Cardiac muscle cell (in vitro differentiated cells and primary cell): ENCODE data around the gene ADCY3. TPM values are rescaled to one million over a fixed set of nuclear protein-coding genes. Genes with fewer than 3 reads are reported as not detected.

ENCODE experiments used
- DNase-seq, 2 donors: peaks; one replicate each; pipeline versions ENCODE4 v3.0.0 to v3.0.0-alpha.2; 2010 to 2017; ENCODE audit warnings: low read depth in 1 of 2, low spot score in 1 of 2
- H3K27ac ChIP-seq: fragments of 200-600 bp; sonication (generic); 2 replicates; pipeline ENCODE4 v1.5.1; 2016
- H3K27me3 ChIP-seq: fragments of 200-600 bp; sonication (generic); 2 replicates; pipeline ENCODE4 v1.6.0; 2016; ENCODE audit warnings: control low read depth
- H3K36me3 ChIP-seq: fragments of 200-600 bp; sonication (generic); 2 replicates; pipeline ENCODE4 v1.5.1; 2016; ENCODE audit warnings: control low read depth
- H3K4me1 ChIP-seq: fragments of 200-600 bp; sonication (generic); 2 replicates; pipeline ENCODE4 v1.8.1; 2017; ENCODE audit warnings: low read depth, mild to moderate bottlenecking, mixed run types
- H3K4me3 ChIP-seq: fragments of 200-600 bp; sonication (generic); 2 replicates; pipeline ENCODE4 v1.5.1; 2016; ENCODE audit warnings: mild to moderate bottlenecking
- H3K9me3 ChIP-seq: fragments of 200-600 bp; sonication (generic); 2 replicates; pipeline ENCODE4 v1.5.1; 2017; ENCODE audit warnings: low read depth, mild to moderate bottlenecking, control low read depth
- CTCF ChIP-seq: IDR thresholded peaks from 2 replicates; pipeline ENCODE4 v1.5.1; 2012; ENCODE audit warnings: low read depth, mild to moderate bottlenecking, low read length
- polyA plus RNA-seq: library from polyadenylated mRNA; unstranded; fragments of >200 nt; fragmentation: Nextera tagmentation; extraction: Ambion mirVana; gene quantifications from 2 replicates; pipeline ENCODE4 v1.2.1, GENCODE V29; 2016
- total RNA-seq: library from RNA; depleted of rRNA; stranded (reverse); fragments of >200 nt; gene quantifications from 2 replicates; pipeline ENCODE4 v1.2.3, GENCODE V29; 2016

Gene ADCY3
- total and polyA plus RNA-seq, 2 experiments from 2014 or later = 2.3 to 9.2 TPM

- no peaks in the 10 kb centered on the region for H3K27me3 ChIP-seq
These were observed 33.9 kb downstream of the ADCY3 start for GRCh38 chr2:24886126-24886501.

GRCh38 chr2:24885221-24886125 lies 34.6 kb downstream of the ADCY3 start:
- H3K4me3 ChIP-seq = no peak overlapping the region
- DNase-seq = peak in 1 of 2 donors; percentile 21
- H3K27ac ChIP-seq = no peak overlapping the region
- H3K27me3 ChIP-seq = no peaks in the 10 kb centered on the region
- H3K36me3 ChIP-seq = no peaks in the 10 kb centered on the region
- H3K9me3 ChIP-seq = no peaks in the 10 kb centered on the region
- TF ChIP-seq CTCF = no peak
- H3K4me1 ChIP-seq = peaks cover 3% of the 10 kb centered on the region

More at GRCh38 chr2:24886126-24886501, 33.9 kb downstream of the ADCY3 start:
- no peak overlapping the region for H3K27ac ChIP-seq
- no peak for DNase-seq
- H3K4me3 ChIP-seq = no peak overlapping the region
- peaks cover 3% of the 10 kb centered on the region for H3K4me1 ChIP-seq
- no peaks in the 10 kb centered on the region for H3K36me3 ChIP-seq
- TF ChIP-seq CTCF = no peak
- no peaks in the 10 kb centered on the region for H3K9me3 ChIP-seq

DNA sequence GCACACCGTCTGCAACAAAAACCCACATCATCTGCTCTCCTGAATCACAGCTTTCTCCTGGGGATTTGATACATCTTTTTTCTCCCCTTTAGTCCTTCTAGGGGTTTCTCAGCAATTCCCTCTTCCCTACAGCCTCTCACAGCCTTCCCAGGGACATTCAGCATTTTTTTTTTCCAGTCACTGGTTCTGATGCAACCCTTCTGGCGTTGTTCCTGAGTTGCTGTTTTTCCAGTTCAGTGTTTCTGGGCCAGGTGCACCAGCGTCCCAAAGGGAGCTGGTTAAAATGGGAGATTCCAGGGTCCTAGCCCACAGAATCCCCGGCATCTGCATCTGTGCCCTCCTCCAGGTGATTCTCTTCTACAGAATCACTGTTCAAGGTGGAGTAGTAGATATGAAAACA lies 36.1 kb downstream of the ADCY3 start:
- no peaks in the 10 kb centered on the region for H3K9me3 ChIP-seq

DNA sequence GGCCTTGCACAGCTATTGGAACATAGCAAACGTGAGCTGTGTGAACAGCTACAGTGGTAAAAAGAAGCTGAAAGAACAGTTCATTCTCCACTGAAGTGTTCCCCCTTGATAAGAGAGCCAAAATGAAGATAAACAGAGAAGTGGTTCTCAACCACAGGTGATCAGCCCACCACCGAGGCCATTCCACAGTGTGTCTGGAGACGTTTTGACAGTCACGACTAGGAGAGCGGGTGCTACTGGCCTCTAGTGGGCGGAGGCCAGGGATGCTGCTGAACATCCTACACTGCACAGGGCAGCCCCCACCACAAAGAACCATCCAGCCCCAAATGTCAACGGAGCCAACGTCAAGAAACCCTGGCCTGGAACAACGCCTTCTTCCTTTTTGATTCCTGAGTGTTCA lies 38.4 kb downstream of the ADCY3 start:
- Histone ChIP-seq H3K9me3 (no peaks in the 10 kb centered on the region), H3K4me1 (peaks cover 3% of the 10 kb centered on the region), H3K4me3 (no peak overlapping the region), H3K27me3 (no peaks in the 10 kb centered on the region), H3K27ac (no peak overlapping the region), H3K36me3 (no peaks in the 10 kb centered on the region)
- no peak for DNase-seq
- TF ChIP-seq CTCF = no peak

More for the DNA sequence above, 36.1 kb downstream of the ADCY3 start:
- no peak overlapping the region for H3K27ac ChIP-seq
- no peak for TF ChIP-seq CTCF
- peak in 1 of 2 donors; percentile 65 for DNase-seq
- no peak overlapping the region for H3K4me3 ChIP-seq
- no peaks in the 10 kb centered on the region for H3K27me3 ChIP-seq
- H3K4me1 ChIP-seq = peaks cover 3% of the 10 kb centered on the region
- H3K36me3 ChIP-seq = no peaks in the 10 kb centered on the region

DNA sequence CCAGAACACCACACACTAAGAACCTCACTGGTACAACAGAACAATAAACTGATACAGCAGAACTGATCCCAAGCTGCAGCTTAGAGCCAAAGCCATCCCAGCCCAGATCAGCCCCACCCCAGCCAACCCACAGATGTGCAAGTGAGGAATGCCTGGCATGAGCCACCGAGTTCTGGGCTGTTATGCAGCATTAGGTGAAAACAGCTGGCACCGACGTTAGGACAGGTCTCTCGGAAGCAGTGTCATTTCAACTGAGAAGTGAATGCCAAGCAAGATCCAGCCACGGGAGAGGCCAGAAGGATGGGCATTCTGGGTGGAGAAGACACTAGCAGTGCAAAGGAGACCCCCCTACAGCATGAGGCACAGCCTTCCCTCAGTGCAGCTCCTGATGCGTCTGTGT lies 38.9 kb downstream of the ADCY3 start:
- DNase-seq = no peak
- Histone ChIP-seq H3K27me3 (no peaks in the 10 kb centered on the region), H3K4me3 (no peak overlapping the region), H3K9me3 (no peaks in the 10 kb centered on the region), H3K4me1 (peaks cover 3% of the 10 kb centered on the region), H3K27ac (no peak overlapping the region), H3K36me3 (no peaks in the 10 kb centered on the region)
- no peak for TF ChIP-seq CTCF
